ENCODE data around the gene KSR1.

KSR1 gene

DNA sequence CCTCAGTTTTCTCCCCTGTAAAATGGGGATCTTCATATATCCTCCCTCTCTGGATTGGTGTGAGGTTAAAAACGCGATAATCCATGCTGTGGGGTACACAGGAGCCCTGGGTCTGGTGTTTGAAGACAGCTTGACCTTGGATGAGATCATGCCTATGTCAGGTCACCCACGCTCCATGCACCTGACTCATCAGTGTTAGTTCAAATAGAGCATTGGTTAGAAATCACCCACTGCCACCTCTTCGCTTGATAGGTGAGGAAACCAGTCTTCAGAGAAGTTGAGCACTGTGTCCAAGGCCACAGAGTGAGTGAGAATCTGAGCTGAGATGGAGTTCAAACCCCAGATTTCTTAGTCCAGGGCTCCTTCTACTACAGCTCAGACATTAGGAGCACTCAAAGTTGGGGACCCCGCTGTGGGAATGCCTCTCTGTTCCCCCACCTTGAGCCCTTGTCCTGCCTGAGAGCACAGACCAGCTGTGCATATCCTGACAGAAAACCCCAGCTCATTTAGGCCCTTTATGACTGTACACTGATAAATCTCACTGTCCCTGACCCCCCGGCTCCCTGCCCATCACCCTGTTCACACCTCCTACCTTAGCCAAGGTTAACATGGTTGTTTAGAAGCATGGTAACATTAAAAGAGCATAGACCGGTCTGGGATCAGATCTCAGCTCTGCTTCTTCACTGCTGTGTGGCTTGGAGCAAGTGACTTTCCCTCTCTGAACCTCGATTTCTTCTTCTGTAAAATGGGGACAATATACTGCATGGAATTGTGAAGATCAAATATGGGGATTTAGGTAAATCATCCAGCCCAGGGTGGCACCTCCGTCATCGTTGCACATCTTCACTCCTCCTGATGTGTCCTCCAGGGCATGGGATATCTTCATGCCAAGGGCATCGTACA lies 152.3 kb downstream of the KSR1 start:
- no peak overlapping the region for H2AFZ ChIP-seq (ENCODE audit: low read depth)
- H3K79me2 ChIP-seq (ENCODE audit: insufficient read depth, low read depth): no peaks in the 10 kb centered on the region
- no peaks in the 10 kb centered on the region for H4K20me1 ChIP-seq (ENCODE audit: insufficient read depth)
- H3K9ac ChIP-seq: no peak overlapping the region
- H3K27ac ChIP-seq: no peak overlapping the region
- H3K4me3 ChIP-seq (IDR thresholded peaks at IDR 0.05; ENCODE audit: insufficient read depth, low read depth, low read length): no peak overlapping the region
- no peaks in the 10 kb centered on the region for H3K27me3 ChIP-seq (ENCODE audit: insufficient read depth, low read depth)
- H3K4me2 ChIP-seq: no peak overlapping the region
- H3K4me1 ChIP-seq (ENCODE audit: low read depth, poor library complexity, severe bottlenecking): no peaks in the 10 kb centered on the region
- H3K36me3 ChIP-seq (ENCODE audit: insufficient read depth): no peaks in the 10 kb centered on the region
- TF ChIP-seq CTCF (conservative IDR thresholded peaks at IDR 0.05; ENCODE audit: low read depth, low read length): no peak

- no peak overlapping the region for H3K4me3 ChIP-seq (IDR thresholded peaks at IDR 0.05; ENCODE audit: insufficient read depth, low read depth, low read length)
- H3K36me3 ChIP-seq (ENCODE audit: insufficient read depth): no peaks in the 10 kb centered on the region
Observed at GRCh38 chr17:27609611-27610303, 153.5 kb downstream of the KSR1 start.

GRCh38 chr17:27610304-27610677 lies 154.0 kb downstream of the KSR1 start:
- no peaks in the 10 kb centered on the region for H3K4me1 ChIP-seq (ENCODE audit: low read depth, poor library complexity, severe bottlenecking)
- no peak overlapping the region for H2AFZ ChIP-seq (ENCODE audit: low read depth)
- TF ChIP-seq CTCF (conservative IDR thresholded peaks at IDR 0.05; ENCODE audit: low read depth, low read length): no peak
- H4K20me1 ChIP-seq (ENCODE audit: insufficient read depth): no peaks in the 10 kb centered on the region
- H3K36me3 ChIP-seq (ENCODE audit: insufficient read depth): no peaks in the 10 kb centered on the region
- H3K4me2 ChIP-seq: no peak overlapping the region
- no peak overlapping the region for H3K4me3 ChIP-seq (IDR thresholded peaks at IDR 0.05; ENCODE audit: insufficient read depth, low read depth, low read length)
- no peak overlapping the region for H3K9ac ChIP-seq
- H3K27me3 ChIP-seq (ENCODE audit: insufficient read depth, low read depth): no peaks in the 10 kb centered on the region
- no peak overlapping the region for H3K27ac ChIP-seq
- no peaks in the 10 kb centered on the region for H3K79me2 ChIP-seq (ENCODE audit: insufficient read depth, low read depth)

More at GRCh38 chr17:27609611-27610303, 153.5 kb downstream of the KSR1 start:
- Histone ChIP-seq H3K4me1 (ENCODE audit: low read depth, poor library complexity, severe bottlenecking) (no peaks in the 10 kb centered on the region), H4K20me1 (ENCODE audit: insufficient read depth) (no peaks in the 10 kb centered on the region), H3K4me2 (no peak overlapping the region), H3K27ac (no peak overlapping the region), H2AFZ (ENCODE audit: low read depth) (no peak overlapping the region), H3K79me2 (ENCODE audit: insufficient read depth, low read depth) (no peaks in the 10 kb centered on the region), H3K27me3 (ENCODE audit: insufficient read depth, low read depth) (no peaks in the 10 kb centered on the region), H3K9ac (no peak overlapping the region)
- TF ChIP-seq CTCF (conservative IDR thresholded peaks at IDR 0.05; ENCODE audit: low read depth, low read length): peak; percentile 63

- TF ChIP-seq CTCF (conservative IDR thresholded peaks at IDR 0.05; ENCODE audit: low read depth, low read length): no peak
- Histone ChIP-seq H3K79me2 (ENCODE audit: insufficient read depth, low read depth) (no peaks in the 10 kb centered on the region), H3K27ac (no peak overlapping the region), H3K4me2 (no peak overlapping the region), H4K20me1 (ENCODE audit: insufficient read depth) (no peaks in the 10 kb centered on the region), H3K4me3 (IDR thresholded peaks at IDR 0.05; ENCODE audit: insufficient read depth, low read depth, low read length) (no peak overlapping the region), H3K4me1 (ENCODE audit: low read depth, poor library complexity, severe bottlenecking) (no peaks in the 10 kb centered on the region), H3K36me3 (ENCODE audit: insufficient read depth) (no peaks in the 10 kb centered on the region), H3K27me3 (ENCODE audit: insufficient read depth, low read depth) (no peaks in the 10 kb centered on the region), H2AFZ (ENCODE audit: low read depth) (no peak overlapping the region), H3K9ac (no peak overlapping the region)
Observed at GRCh38 chr17:27612160-27612770, 156.0 kb downstream of the KSR1 start.
